ENCODE data around the gene RBMS3.
"Not testable (repeated sequence)": the region's sequence is repeated elsewhere in the genome, so short reads cannot be mapped to it uniquely, and the experiment has no call there.

The RBMS3 gene

GRCh38 chr3:29637068-29637467 lies 356.2 kb downstream of the RBMS3 start:
- DNase-seq (ENCODE audit: low read depth, low spot score), result no peak
- no peak overlapping the region for H3K27ac ChIP-seq

GRCh38 chr3:29639578-29640290 lies 358.9 kb downstream of the RBMS3 start:
- no peak overlapping the region for H3K27ac ChIP-seq
- no peak for DNase-seq (ENCODE audit: low read depth, low spot score)

- DNase-seq (ENCODE audit: low read depth, low spot score), result peak; percentile 56
- no peak overlapping the region for H3K27ac ChIP-seq
These were observed 361.6 kb downstream of the RBMS3 start for GRCh38 chr3:29642393-29643033.

DNA sequence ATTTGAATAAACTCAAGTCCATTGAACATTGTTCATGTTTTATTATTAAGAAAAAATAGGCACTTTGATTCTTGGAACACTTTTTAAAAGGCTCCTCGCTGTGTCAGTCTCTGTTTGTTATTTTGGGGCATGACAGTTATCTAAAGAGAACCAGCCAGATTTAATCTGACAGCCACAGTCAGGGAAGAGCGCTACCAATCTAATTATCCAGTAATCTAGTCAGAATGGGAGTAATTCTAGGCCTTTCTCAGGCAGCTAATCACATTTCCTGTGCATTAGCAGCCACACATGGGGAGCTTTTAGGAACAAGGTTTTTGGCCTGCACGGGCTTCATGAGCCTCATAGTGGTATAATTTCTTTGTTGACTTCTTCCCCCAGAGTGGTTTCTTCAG lies 362.2 kb downstream of the RBMS3 start:
- H3K27ac ChIP-seq, result no peak overlapping the region
- no peak for DNase-seq (ENCODE audit: low read depth, low spot score)

DNA sequence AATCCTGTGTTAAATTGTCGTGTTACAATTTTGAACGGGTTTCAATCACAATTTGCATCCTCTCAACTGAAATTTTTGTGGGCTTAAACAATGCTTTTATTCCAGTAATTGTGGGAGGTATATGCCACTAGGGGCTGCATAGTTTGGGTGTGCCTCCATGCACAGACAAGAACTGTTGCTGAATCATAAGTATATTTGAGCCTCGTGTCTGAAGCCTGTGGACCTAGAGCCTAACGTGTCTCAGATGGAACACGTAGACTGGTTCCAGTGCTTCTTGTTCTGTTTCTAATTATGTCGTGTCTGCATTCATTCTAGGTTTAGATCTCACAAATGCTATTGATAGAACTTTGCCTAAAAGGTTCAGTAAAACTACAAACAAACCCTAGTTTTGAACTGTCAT lies 363.4 kb downstream of the RBMS3 start:
- DNase-seq (ENCODE audit: low read depth, low spot score), result no peak
- no peak overlapping the region for H3K27ac ChIP-seq

- DNase-seq (ENCODE audit: low read depth, low spot score), result no peak
- no peak overlapping the region for H3K27ac ChIP-seq
These were observed 364.2 kb downstream of the RBMS3 start for GRCh38 chr3:29644956-29645636.

DNA sequence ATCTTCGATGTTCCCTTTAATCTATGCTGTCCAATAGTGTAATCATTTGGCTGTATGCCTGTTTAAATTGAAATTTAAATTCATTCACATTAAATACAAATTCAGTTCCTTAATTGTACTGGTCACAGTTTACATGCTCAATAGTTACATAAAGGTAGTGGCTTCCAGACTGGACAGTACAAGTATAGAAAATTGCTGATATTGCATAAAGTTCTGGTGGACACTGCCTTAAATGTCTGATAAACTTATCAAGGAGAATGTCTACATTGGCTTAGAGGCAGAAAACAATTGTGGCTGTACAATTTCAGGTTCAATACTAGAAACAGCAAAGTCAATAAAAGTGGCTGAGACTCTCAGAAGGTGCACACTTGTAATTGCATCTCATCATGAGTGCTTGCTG lies 365.2 kb downstream of the RBMS3 start:
- H3K27ac ChIP-seq, result no peak overlapping the region
- no peak for DNase-seq (ENCODE audit: low read depth, low spot score)

DNA sequence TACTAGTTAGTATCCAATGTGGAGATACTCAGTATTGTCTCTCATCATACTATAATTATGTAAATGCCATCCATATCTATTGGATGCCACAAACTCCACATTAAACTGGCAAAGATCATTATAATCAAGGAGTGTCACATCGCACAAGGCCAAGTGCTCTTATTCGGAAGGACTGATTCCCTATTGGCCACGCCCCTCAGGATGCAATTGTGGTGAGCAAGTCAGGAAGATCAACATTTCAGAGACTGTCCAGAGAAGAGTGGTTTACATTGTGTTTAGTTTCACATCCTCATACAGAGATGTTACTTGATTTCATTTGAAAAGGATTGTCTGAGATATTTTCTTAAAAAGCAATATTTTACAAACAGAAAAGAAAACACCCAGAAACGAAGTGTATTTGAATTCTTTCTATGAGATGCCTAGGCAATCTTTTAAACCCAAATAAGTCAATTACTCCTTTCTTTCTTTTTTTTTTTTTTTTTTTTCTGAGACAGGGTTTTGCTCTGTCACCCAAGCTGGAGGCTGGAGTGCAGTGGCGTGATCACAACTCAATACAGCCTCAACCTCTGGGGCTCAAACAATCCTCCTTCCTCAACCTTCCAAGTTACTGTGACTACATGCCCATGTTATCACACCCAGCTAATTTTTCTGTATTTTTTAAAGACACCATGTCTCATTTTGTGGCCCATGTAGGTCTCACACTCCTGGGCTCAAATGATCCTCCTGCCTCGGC lies 369.1 kb downstream of the RBMS3 start:
- H3K27ac ChIP-seq, result no peak overlapping the region
- DNase-seq (ENCODE audit: low read depth, low spot score), result no peak

DNA sequence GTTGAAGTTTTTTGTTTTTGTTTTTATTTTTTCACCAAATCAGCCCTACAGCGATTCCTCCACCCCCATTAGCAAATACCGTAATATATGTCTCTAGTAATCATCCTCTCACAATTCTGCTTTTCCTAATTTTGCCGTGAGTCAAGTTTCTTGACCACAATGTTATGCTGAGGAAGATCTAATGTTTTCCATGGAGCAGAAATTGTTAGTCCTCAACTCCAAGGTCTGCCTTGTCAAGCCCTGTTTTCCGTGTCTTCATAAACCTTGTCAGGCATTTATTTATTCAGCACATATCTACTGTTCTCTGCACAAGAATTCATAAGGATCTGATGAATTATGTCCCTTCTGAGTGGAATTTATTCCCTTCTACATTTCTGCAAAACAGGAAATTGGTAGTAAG lies 372.8 kb downstream of the RBMS3 start:
- no peak for DNase-seq (ENCODE audit: low read depth, low spot score)
- no peak overlapping the region for H3K27ac ChIP-seq

GRCh38 chr3:29655015-29655747 lies 374.3 kb downstream of the RBMS3 start:
- no peak for DNase-seq (ENCODE audit: low read depth, low spot score)
- no peak overlapping the region for H3K27ac ChIP-seq

GRCh38 chr3:29665688-29666087 lies 384.8 kb downstream of the RBMS3 start:
- no peak for DNase-seq (ENCODE audit: low read depth, low spot score)
- H3K27ac ChIP-seq, result no peak overlapping the region

GRCh38 chr3:29668233-29668632 lies 387.4 kb downstream of the RBMS3 start:
- no peak for DNase-seq (ENCODE audit: low read depth, low spot score)
- no peak overlapping the region for H3K27ac ChIP-seq

GRCh38 chr3:29668728-29669127 lies 387.9 kb downstream of the RBMS3 start:
- no peak overlapping the region for H3K27ac ChIP-seq
- DNase-seq (ENCODE audit: low read depth, low spot score), result no peak

GRCh38 chr3:29670476-29670875 lies 389.6 kb downstream of the RBMS3 start:
- not testable (repeated sequence) for H3K27ac ChIP-seq; DNase-seq (ENCODE audit: low read depth, low spot score)

DNA sequence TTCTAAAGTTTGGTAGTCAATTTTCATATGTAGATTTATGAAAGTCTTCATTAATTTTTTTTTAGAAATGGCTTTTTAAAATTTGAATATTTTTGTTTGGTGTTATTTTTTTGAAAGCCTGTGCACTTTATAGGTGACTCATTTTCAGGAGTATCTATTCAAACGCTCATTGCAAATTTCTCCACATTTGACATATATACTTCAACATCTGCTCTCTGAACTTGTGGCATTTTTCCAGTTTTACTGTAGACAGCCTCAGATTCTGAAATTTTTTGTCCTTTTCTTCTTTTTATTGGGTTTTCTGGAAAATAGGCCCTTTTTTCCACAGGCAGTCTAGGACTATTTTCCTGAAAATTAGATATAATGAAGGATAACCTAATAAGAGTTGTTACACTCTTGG lies 396.6 kb downstream of the RBMS3 start:
- H3K27ac ChIP-seq, result no peak overlapping the region
- DNase-seq (ENCODE audit: low read depth, low spot score), result no peak

GRCh38 chr3:29679944-29680343 lies 399.1 kb downstream of the RBMS3 start:
- no peak overlapping the region for H3K27ac ChIP-seq
- DNase-seq (ENCODE audit: low read depth, low spot score), result no peak

GRCh38 chr3:29683018-29683993 lies 402.4 kb downstream of the RBMS3 start:
- DNase-seq (ENCODE audit: low read depth, low spot score), result no peak

GRCh38 chr3:29686889-29687592 lies 406.2 kb downstream of the RBMS3 start:
- DNase-seq (ENCODE audit: low read depth, low spot score), result no peak
- no peak overlapping the region for H3K27ac ChIP-seq

More at GRCh38 chr3:29683018-29683993, 402.4 kb downstream of the RBMS3 start:
- H3K27ac ChIP-seq, result peak overlapping the region; percentile 31
